HCEC 1CT (cell line): ENCODE data around the gene MTM1.

Source experiments
- DNase-seq: peaks from one replicate; pipeline ENCODE4 v3.0.0-alpha.2; 2017

The MTM1 gene

DNA sequence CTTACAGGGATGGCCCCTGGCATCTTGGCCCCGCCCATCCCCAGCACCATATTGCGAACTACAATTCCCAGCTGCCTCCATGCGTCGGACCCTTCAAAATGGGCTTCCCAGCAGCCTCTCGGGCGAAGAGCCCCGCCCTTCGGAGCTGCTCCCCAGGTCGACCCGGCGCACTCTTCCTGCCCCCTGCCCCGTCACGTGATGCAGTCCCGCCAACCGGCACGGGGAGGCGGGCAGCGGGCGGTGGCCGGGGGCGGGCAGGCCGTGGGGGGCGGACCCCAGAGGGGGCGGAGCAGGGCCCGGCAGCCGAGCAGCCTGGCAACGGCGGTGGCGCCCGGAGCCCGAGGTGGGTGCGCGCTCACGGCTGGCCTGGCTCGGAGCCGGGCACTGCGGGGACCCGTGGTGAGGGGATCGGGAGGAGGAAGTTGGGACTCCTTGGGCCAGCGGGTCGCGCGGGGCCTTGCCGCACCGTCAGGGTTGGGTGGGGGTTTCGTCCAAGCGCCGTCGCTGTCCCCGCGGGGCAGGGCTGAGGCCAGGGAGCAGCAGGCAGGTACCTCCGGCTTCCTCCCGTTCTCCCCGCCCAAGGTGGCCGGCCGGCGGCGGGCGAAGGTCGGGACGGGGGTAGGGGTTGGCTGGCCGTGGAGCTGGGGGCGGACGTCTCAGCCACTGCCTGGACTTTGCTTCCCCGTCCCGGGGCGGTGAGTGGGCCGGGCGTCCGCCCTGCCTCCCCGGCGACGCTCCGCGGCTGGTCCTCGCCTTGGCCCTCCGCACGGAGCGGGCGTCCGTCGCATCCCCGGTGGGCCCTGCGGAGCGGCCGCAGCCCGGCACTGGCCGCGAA is at the start of gene MTM1:
Gene MTM1, plus strand, starts transcription at position 302 of the 835 bp plus-strand sequence. CDS start 23,994 bp downstream, outside the sequence.
- peak; percentile 95 for DNase-seq

DNA sequence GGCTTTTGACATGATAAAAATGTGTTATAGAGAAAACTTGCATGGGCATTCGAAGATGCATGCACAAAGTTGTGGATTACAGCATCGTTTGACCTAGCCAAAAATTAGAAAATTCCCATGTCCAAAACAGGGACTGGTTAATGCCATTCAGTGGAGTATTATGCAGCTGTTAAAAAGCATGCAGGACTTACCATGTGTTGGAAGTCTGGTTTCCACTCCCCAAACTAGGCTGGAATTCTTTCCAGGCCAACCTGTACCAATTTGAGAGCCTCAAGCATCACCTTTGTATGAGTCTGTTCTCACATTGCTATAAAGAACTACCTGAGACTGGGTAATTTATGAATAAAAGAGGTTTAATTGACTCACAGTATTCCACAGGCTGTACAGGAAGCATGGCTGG is 45.9 kb upstream of the MTM1 start:
- no peak for DNase-seq

GRCh38 chrX:150525061-150525919 is 43.1 kb upstream of the MTM1 start:
- DNase-seq: no peak

GRCh38 chrX:150526692-150527091 is 41.7 kb upstream of the MTM1 start:
- no peak for DNase-seq

DNA sequence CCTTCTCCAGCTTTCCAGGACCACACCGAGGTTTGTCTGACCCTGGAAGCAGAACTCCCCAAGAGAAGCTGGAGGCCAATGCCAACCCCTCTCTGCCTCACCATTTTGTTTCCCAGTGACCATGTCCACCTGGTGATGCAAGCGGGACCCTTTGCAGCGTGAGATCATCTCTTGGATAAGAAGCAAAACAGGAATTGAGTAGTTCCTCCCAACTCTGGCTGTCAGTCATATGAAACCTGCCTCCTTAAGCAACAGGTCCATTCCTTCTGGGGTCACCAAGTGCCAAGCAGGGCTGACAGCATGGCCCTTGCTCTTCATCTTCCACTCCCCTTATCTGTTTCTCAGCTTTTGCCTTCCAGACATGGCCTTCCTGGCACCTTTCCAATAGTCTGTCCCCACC is 41.3 kb upstream of the MTM1 start:
- DNase-seq: no peak

GRCh38 chrX:150529587-150529986 is 38.8 kb upstream of the MTM1 start:
- DNase-seq: no peak

DNA sequence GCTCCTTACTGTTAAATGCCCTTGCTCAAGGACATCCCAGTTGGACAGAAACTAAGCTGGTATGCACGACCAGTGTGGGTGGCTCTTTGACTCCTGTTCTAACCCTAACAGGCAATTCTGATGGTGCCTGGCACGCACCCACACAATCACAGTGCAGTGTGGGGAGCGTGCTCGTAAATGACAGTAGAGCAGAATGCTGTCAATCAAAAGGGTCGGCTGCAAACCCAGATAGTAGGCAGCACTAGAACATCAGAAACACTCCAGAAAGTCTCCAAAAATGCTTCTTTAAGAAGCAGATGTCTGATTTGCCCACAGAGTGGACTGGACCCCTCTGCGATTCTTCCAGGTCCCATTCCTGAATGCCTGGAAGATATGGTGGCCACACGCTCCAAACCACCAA is 37.6 kb upstream of the MTM1 start:
- DNase-seq: no peak

DNA sequence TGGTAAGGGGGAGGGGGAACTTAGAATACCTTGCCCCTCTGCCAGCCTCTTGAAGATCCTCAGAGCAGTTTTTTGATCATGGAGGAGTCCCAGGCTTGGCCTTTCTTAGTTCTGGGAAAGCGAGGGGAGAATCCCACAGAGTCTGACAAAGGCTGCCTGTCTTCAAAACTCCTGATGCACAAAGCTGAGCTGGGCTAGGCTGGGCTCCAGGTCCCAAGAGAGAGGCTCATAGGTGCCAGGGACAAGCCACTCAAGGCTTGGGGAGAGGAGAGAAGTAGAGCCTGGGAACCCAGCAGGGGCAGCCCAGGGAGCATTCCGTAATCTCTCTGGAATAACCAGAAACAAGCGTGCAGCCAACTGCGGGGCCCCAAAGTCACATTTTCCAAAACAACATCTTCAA is 37.0 kb upstream of the MTM1 start:
- no peak for DNase-seq

- no peak for DNase-seq
Observed at GRCh38 chrX:150533863-150534262, 34.6 kb upstream of the MTM1 start.

DNA sequence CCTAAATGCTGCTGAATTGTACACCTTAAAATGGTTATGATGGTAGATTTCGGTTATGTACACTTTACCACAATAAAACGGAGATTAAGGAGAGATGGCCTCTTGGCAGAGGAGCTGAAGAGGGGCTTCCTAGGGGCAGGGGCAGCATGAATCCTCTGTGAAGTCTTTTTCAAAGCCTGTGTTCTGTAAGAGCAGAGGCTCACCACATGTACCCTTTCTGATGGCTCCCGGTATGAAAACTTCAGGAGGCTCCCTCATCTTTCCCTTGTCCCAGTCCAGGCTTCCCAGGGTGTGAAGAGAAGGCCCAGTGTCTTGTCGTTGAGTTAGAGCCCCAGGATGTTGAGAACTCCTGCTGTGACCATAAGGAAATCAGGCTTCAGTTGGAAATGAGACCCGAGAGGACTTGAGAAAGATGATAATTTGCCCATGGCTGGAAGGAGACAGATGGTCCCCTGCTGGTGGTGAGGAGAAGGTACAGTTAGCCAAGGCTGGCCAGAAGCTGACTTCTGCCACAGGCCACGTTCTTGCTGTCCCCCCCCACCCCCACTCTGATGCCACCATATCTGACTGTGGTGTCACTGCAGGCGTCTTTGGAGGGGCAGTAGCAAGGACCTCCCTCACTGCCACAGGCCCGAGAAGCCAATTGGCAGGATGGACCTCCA is 31.8 kb upstream of the MTM1 start:
- DNase-seq: no peak

- DNase-seq: no peak
Observed at GRCh38 chrX:150537851-150538250, 30.6 kb upstream of the MTM1 start.

- no peak for DNase-seq
Observed at GRCh38 chrX:150540965-150541364, 27.5 kb upstream of the MTM1 start.

GRCh38 chrX:150542846-150543229 is 25.6 kb upstream of the MTM1 start:
- DNase-seq: no peak

GRCh38 chrX:150543230-150544155 is 24.9 kb upstream of the MTM1 start:
- DNase-seq: no peak

DNA sequence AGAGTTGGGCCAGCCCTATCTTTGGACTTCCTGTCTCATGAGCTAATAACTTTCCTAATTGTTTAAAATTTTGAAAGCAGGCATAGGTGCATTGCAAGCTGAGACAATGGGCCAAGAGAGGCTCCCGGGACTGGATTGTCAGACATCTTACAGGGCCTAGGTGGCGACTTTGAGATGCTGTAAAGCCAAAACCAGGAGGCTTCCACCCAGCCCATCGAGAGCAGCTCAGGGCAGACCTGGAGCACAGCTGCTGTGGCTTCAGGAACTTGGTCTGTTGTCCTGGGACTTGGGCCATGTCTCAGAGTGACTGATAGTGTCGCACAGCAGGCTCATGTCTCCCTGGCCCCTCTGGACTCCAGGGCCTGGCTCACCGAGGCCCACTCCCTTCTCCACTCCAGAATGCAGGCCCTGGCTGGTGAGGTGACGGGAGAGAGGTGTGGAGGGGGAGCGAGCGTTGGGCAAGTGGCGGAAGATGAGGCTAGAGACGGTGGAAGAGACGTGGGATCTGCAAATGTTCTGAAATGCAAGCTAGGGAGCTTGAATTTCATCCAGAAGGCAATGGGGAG is 24.1 kb upstream of the MTM1 start:
- peak; percentile 9 for DNase-seq

DNA sequence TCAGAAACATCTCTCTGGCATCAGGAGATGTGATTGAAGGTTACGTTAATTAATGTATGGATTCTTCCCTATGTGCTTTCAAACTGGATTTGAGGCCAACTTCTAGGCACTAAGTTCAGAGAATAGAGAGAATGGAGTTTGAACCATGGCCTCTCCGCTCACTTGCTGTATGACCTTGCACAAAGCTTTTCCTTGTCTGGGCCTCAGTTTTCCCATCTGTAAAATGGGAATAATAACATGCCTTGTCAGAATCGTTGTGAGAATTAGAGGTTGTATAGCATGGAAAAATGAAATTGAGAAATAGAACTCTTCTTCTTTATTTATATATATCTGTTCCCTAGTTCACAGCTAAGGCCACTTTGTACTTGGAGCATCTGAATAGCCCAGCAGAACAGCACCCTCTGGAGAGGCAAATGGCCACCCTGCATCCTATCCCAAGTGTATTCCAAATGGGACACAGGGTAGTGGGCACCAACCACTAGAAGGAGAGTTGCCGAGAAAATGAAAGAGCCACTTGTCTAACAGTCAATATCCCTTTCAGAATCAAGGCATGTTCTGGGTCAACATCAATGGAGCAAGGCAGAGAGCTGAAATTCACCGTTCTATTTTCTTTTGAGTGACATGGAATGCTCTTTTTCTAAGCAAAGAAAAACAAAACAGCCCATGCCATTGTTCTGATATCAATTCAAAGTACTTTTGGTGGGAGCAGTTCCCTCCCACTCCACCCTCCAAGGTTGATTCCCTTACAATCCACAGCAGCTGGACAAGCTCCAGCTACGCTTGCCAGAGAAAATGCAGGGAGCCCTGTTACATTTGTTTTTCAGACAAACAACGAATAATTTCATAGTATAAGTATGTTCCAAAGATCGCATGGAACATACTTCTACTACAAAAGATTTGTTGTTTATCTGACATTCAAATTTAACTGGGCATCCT is 23.3 kb upstream of the MTM1 start:
- no peak for DNase-seq

DNA sequence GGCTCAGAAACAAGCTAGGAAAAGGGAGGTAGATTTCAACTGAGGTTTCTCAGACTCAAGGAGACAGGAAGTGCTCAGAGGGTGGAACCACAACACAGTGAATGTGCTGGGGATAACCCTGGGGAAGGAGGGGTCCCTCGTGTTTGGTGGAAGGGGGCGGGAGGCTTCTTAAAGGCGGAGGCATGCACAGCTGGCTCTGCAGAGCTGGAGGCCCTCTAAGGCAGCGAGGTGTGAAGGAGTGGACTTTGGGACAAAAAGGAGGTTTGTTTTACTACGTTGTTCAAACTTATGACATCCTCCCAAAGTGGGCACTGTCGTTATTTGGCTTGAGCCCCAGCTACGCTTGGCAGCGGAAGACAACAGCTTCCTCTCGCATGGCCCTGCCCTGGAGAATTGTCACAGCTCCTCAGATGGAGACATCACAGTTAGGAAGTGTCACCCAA is 21.7 kb upstream of the MTM1 start:
- no peak for DNase-seq

DNA sequence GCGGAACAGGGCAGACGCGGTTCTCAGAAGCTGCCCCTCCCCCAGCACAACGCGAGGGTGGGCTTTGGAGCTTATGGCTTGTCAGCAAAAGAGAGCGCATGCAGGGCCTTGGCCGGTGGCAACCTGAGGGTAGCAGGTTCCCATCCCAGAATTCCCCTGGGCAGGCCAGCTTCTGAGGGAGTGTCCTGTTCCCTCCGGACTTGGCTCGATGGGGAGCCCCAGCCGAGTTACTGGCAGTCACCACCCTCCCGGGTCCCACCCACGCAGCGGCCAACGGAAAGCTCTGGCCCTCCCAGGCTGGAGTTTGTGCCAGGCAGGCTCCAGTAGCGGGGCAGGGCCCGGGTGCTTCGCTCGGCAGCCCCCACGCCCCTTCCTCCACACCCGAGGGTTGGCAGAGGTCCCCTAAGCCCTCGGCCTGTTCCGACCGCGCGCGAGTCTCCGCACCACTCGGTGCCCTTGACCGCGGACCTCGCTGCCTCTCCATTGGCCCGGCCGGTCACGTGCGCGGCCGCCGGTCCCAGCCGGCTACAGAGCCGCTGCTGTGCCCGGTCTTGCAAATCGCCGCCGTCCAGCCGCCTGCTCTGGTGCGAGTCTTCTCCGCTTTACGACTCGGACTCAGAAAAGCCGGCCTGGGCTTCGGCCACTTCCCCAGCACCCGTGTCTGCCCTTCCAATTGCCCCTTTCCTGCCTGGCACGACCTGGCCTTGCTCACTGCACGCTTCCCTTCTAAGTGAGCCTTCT is 20.9 kb upstream of the MTM1 start:
- peak; percentile 42 for DNase-seq

- DNase-seq: no peak
Observed at GRCh38 chrX:150548251-150548650, 20.2 kb upstream of the MTM1 start.

- peak; percentile 14 for DNase-seq
Observed at GRCh38 chrX:150548684-150549083, 19.7 kb upstream of the MTM1 start.
